ENCODE measurements around the gene GALP.
"Not testable (repeated sequence)": the region's sequence is repeated elsewhere in the genome, so short reads cannot be mapped to it uniquely, and the experiment has no call there.

- 0 out of 2 replicates have a peak, but pooled peaks have one; percentile 12 for TF ChIP-seq CTCF (conservative IDR thresholded peaks at IDR 0.05; ENCODE audit: low read depth, low read length)
- TF ChIP-seq EZH2phosphoT487 (IDR thresholded peaks at IDR 0.05; ENCODE audit: borderline replicate concordance, low read length), result not testable (repeated sequence)
Measured at GRCh38 chr19:56207581-56207980, 31.8 kb downstream of the GALP start.
